Stimulated activated CD8-positive, alpha-beta memory T cell treated with anti-CD3 and anti-CD28 coated beads, Interleukin-4, amount 100 ng/mL, for 48 hours (primary cell): Measurements from ENCODE around the gene VRK3.

Experiments used
- DNase-seq: peaks from one replicate; pipeline ENCODE4 v3.0.0-alpha.2; 2020

VRK3 gene

DNA sequence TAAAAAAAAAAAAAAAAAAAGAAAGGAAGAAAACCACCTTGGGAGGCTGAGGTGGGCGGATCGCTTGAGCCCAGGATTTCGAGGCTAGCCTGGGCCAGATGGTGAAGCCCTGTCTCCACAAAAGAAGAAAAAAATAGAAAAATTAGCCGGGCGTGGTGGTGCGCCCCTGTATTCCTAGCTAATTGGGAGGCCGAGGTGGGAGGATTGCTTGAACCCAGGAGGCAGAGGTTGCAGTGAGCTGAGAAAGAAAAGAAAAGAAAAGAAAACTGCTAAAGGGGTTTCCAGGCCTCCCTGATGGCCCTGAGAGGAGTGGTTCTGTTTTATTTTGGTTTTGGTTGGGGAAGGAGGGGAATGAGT lies 1.4 kb upstream of the VRK3 start:
- DNase-seq: no peak

- DNase-seq: peak; percentile 91
Observed at GRCh38 chr19:50025794-50026549, 800 bp upstream of the VRK3 start, which contains the start of gene ZNF473. Gene ZNF473, plus strand, starts transcription at chr19:50026005. Its CDS starts 5,078 bp downstream, at chr19:50031083.

- no peak for DNase-seq
Observed at GRCh38 chr19:50024719-50025021, 502 bp downstream of the VRK3 start.

GRCh38 chr19:50022823-50023222 lies 2.3 kb downstream of the VRK3 start:
- DNase-seq: no peak

GRCh38 chr19:50020481-50020880 lies 4.7 kb downstream of the VRK3 start:
- DNase-seq: no peak

- DNase-seq: no peak
Observed at GRCh38 chr19:50016225-50016807, 8.9 kb downstream of the VRK3 start.

- DNase-seq: peak; percentile 41
Observed at GRCh38 chr19:50008532-50008931, 16.6 kb downstream of the VRK3 start.

GRCh38 chr19:50007947-50008346 lies 17.2 kb downstream of the VRK3 start:
- DNase-seq: no peak

- DNase-seq: no peak
Observed at GRCh38 chr19:50007170-50007569, 18.0 kb downstream of the VRK3 start.

- no peak for DNase-seq
Observed at GRCh38 chr19:50005428-50005827, 19.7 kb downstream of the VRK3 start.

GRCh38 chr19:50003810-50004419 lies 21.3 kb downstream of the VRK3 start:
- DNase-seq: peak; percentile 50

DNA sequence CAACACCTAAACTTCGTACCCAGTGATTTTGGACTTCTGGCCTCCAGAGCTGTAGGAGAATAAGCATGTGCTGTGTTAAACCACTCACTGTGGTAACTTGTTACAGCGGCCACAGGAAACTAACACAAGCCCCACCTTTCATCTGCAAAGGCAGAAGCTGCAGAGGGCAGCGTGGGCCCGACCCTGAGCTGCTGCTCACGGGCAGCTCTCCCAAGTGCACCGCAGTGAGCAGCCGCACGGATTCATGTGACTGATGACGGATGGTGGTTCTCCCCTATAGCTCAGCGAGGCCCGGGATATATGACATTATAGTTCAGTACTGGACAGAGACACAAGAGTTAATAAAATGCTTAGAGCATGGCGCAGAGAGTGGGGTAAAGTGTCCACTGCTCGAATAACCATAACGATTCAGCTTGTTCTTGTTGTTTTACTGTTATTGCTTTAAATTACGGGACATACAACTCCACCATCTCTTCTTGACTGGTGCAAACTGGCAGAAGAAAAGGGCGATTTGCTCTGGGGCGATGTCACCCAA lies 21.9 kb downstream of the VRK3 start:
- DNase-seq: no peak

GRCh38 chr19:50002386-50002960 lies 22.7 kb downstream of the VRK3 start:
- no peak for DNase-seq

DNA sequence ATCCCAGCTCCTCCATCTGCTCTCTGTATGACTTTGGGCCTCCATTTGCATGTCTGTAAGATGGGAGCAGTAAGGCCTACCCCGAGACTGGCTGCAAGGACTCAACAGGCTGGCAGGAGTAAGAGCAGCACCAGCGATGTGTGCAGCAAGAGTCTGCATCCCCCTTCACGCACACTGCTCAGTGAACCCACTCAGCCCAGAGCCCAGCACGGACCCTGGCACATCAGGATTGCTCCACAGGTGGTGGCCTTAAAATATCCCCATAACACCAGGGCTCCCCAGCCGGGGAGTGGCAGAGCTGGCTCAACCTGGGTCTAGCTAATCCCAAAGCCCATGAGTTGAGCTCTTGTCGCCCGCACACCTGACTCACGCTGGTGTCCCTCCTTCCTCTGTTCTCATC lies 23.4 kb downstream of the VRK3 start:
- no peak for DNase-seq

DNA sequence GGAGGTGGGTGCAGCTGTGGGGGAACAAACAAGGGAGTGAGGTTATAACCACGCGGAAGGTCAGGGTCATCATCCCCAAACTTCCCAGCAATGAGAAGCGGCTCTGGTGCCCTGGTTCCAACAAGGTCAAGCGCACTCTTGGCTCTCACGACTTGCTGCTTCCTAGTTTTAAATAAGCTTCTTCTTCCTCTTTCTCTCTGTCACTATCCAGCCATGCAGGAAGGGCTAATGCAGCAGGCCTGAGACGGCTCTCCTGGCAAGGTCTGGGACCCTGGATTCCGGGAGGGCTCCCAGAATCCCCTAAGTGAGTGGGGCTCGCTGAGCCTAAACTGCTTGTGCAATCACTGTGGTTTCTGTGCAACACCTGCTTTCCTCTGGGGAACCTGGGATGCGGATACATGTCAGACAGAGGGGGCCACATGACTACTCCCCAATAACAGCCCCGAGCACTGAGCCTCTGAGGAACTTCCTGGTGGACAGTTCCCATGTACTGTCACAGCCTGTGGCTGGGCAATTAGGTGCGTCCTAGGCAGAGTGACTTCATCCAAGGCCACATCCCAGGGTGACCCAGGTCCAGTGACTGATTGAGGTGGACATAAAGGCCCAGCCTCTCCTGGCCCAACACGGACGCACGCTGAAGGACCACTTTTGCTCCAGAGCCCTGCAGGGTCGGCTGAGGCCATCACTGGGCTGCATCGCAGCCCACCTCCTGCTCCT lies 24.2 kb downstream of the VRK3 start:
- DNase-seq: no peak

DNA sequence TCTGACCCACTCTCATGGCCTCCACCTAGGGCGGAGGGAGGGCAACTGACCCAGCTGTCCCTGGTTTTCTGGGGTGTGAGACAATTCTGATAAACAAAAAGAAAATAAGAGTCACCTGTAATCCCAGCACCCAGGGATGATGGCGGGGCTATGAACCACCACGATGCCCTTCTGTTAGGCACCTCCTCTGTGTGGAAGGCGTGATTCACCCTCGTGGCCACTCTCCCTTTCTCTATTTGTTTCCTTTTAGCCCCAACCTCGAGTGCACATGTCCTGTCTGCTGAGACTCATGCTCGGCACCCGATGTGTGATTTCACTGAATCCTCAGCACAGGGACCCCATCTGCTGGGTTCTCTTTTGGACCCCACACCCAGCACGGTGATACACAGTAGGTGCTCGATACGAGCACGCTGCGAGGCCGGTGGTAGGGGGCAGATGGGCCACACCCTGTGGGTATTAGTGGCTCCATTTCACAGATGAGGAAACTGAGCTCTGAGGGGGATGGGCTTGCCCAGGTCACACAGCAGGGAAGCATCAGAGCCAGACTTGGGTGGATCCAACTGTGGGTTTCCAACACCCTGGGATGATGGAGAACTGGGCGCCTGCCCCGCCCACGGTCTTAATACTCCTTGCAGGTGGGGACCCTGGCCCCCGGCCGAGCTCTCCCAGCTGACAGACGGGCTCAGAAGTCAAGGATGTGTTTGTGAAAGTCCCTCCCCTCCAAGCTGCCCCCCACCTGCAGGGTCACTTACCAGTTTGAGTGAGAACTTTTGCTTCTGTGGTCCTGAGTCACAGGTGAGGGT lies 24.9 kb downstream of the VRK3 start:
- DNase-seq: peak; percentile 49

- no peak for DNase-seq
Observed at GRCh38 chr19:49999371-50000010, 25.7 kb downstream of the VRK3 start.

GRCh38 chr19:49997709-49998108 lies 27.5 kb downstream of the VRK3 start:
- no peak for DNase-seq

- DNase-seq: peak; percentile 56
Observed at GRCh38 chr19:49988433-49988832, 36.7 kb downstream of the VRK3 start.

DNA sequence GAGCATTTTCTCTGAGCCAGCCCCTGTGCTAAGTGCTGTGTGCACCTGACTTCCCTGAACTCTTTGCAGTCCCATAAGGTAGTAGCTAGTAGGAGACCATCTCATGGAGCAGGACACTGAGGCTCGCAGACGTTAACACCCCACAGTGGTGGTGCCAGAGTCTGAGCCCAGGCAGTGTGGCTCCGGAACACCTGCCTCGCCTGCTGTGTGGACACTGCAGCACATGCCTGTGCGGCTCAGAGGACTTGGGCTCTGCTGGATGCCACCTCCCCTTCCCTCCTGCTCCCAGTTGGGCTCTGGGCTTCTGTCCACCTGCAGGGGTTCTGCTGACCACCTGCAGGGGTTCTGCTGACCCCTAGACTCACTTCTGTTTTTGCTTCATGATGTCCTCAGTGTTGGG lies 37.2 kb downstream of the VRK3 start:
- no peak for DNase-seq

DNA sequence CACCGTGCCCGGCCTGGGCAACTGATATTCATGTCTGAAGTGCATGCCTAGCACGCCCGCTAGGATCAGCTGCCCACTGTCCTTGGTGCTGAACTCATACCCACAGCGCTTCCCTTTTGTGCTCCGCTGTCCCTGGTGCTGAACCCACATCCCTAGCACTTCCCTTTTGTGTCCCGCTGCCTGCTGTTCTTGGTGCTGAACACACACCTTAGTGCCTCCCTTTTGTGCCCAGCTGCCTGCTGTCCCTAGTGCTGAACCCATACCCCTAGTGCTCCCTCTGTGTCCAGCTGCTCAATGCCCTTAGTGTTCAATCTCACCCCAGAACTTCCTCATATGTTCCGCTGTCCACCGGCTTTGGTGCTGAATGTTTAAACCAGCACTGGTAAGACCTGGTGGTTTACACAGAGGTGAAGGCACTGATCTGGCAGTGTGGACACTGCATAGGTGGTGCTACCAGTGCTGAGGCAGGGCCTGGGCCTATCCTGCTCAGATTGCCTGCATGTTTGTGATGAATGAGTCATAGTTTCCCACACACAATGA lies 37.9 kb downstream of the VRK3 start:
- DNase-seq: peak; percentile 88

GRCh38 chr19:49986354-49986753 lies 38.8 kb downstream of the VRK3 start:
- no peak for DNase-seq
